ENCODE data around the gene B3GNT3. TPM values are rescaled to one million over a fixed set of nuclear protein-coding genes. Genes with fewer than 3 reads are reported as not detected.

Gene B3GNT3
- total and polyA plus RNA-seq, 2 of the 13 experiments (the other 11 are each of a cell fraction or from before 2014, with no cell fraction given), result 0.86 to 4.0 TPM

DNA sequence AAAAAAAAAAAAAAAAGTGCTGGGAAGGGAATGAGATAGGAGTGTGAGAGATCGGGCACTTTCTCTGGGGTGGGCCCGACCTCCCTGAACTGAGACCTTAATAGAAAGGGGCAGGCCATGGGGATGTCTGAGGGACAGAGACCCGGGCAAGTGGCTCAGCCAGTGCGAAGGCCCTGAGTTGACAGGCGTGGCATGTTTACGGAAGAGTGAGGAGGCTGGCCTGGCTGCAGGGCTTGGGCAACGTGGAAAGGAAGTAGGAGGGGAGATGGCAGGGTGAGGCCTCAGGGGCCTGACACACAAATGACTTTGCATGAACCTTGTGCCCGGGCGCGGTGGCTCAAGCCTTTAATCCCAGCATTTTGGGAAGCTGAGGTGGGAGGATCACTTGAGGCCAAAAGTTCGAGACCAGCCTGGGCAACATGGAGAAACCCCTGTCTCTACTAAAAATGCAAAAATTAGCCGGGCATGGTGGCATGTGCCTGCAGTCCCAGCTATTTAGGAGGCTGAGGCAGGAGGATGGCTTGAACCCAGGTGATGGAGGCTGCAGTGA is 29.8 kb upstream of the B3GNT3 start (continued):
- TF ChIP-seq EP300 (IDR thresholded peaks at IDR 0.05; ENCODE audit: low read depth in 2 of 2, low read length in 2 of 2) (peak in 1 of 2 experiments; percentile 71; a peak in 2 of 4 replicates), EP300 (CRISPR knock-in tag; IDR thresholded peaks at IDR 0.05; ENCODE audit: borderline replicate concordance) (0 out of 2 replicates have a peak, but pooled peaks have one; percentile 32), SPEN (CRISPR knock-in tag; IDR thresholded peaks at IDR 0.05; ENCODE audit: low read depth) (peak; percentile 72), ELF1 (CRISPR knock-in tag; IDR thresholded peaks at IDR 0.05) (peak; percentile 92), ATRX (CRISPR knock-in tag; IDR thresholded peaks at IDR 0.05; ENCODE audit: borderline replicate concordance) (no peak), RBM22 (optimal IDR thresholded peaks at IDR 0.05; ENCODE audit: low read length) (no peak), IKZF1 (IDR thresholded peaks at IDR 0.05) (no peak), TAF15 (IDR thresholded peaks at IDR 0.05; ENCODE audit: low read depth, low read length, poor library complexity, severe bottlenecking) (no peak), HOXA7 (CRISPR knock-in tag; IDR thresholded peaks at IDR 0.05) (no peak), POLR2AphosphoS2 (IDR thresholded peaks at IDR 0.05; ENCODE audit: low read depth, low read length) (no peak), SIX4 (CRISPR knock-in tag; IDR thresholded peaks at IDR 0.05) (no peak)
- TF ChIP-seq, protein P1, sequence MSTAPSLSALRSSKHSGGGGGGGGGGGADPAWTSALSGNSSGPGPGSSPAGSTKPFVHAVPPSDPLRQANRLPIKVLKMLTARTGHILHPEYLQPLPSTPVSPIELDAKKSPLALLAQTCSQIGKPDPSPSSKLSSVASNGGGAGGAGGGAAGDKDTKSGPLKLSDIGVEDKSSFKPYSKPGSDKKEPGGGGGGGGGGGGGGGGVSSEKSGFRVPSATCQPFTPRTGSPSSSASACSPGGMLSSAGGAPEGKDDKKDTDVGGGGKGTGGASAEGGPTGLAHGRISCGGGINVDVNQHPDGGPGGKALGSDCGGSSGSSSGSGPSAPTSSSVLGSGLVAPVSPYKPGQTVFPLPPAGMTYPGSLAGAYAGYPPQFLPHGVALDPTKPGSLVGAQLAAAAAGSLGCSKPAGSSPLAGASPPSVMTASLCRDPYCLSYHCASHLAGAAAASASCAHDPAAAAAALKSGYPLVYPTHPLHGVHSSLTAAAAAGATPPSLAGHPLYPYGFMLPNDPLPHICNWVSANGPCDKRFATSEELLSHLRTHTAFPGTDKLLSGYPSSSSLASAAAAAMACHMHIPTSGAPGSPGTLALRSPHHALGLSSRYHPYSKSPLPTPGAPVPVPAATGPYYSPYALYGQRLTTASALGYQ (CRISPR knock-in tag; IDR thresholded peaks at IDR 0.05), result no peak; the same call in 1 of the 2 replicates
- TF ChIP-seq, protein P2, sequence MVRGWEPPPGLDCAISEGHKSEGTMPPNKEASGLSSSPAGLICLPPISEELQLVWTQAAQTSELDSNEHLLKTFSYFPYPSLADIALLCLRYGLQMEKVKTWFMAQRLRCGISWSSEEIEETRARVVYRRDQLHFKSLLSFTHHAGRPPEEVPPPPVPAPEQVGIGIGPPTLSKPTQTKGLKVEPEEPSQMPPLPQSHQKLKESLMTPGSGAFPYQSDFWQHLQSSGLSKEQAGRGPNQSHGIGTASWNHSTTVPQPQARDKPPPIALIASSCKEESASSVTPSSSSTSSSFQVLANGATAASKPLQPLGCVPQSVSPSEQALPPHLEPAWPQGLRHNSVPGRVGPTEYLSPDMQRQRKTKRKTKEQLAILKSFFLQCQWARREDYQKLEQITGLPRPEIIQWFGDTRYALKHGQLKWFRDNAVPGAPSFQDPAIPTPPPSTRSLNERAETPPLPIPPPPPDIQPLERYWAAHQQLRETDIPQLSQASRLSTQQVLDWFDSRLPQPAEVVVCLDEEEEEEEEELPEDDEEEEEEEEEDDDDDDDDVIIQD (CRISPR knock-in tag; IDR thresholded peaks at IDR 0.05; ENCODE audit: low read depth), result no peak
- TF ChIP-seq, protein P3, sequence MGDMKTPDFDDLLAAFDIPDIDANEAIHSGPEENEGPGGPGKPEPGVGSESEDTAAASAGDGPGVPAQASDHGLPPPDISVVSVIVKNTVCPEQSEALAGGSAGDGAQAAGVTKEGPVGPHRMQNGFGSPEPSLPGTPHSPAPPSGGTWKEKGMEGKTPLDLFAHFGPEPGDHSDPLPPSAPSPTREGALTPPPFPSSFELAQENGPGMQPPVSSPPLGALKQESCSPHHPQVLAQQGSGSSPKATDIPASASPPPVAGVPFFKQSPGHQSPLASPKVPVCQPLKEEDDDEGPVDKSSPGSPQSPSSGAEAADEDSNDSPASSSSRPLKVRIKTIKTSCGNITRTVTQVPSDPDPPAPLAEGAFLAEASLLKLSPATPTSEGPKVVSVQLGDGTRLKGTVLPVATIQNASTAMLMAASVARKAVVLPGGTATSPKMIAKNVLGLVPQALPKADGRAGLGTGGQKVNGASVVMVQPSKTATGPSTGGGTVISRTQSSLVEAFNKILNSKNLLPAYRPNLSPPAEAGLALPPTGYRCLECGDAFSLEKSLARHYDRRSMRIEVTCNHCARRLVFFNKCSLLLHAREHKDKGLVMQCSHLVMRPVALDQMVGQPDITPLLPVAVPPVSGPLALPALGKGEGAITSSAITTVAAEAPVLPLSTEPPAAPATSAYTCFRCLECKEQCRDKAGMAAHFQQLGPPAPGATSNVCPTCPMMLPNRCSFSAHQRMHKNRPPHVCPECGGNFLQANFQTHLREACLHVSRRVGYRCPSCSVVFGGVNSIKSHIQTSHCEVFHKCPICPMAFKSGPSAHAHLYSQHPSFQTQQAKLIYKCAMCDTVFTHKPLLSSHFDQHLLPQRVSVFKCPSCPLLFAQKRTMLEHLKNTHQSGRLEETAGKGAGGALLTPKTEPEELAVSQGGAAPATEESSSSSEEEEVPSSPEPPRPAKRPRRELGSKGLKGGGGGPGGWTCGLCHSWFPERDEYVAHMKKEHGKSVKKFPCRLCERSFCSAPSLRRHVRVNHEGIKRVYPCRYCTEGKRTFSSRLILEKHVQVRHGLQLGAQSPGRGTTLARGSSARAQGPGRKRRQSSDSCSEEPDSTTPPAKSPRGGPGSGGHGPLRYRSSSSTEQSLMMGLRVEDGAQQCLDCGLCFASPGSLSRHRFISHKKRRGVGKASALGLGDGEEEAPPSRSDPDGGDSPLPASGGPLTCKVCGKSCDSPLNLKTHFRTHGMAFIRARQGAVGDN (CRISPR knock-in tag; IDR thresholded peaks at IDR 0.05), result peak; percentile 89
- TF ChIP-seq, protein P4, sequence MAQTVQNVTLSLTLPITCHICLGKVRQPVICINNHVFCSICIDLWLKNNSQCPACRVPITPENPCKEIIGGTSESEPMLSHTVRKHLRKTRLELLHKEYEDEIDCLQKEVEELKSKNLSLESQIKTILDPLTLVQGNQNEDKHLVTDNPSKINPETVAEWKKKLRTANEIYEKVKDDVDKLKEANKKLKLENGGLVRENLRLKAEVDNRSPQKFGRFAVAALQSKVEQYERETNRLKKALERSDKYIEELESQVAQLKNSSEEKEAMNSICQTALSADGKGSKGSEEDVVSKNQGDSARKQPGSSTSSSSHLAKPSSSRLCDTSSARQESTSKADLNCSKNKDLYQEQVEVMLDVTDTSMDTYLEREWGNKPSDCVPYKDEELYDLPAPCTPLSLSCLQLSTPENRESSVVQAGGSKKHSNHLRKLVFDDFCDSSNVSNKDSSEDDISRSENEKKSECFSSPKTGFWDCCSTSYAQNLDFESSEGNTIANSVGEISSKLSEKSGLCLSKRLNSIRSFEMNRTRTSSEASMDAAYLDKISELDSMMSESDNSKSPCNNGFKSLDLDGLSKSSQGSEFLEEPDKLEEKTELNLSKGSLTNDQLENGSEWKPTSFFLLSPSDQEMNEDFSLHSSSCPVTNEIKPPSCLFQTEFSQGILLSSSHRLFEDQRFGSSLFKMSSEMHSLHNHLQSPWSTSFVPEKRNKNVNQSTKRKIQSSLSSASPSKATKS (CRISPR knock-in tag; IDR thresholded peaks at IDR 0.05), result no peak

All from HepG2 (cell line).